ENCODE data around the gene FAM221B. TPM values are rescaled to one million over a fixed set of nuclear protein-coding genes. Genes with fewer than 3 reads are reported as not detected.

Gene FAM221B
- polyA plus RNA-seq, 1 donor = 0.35 TPM

DNA sequence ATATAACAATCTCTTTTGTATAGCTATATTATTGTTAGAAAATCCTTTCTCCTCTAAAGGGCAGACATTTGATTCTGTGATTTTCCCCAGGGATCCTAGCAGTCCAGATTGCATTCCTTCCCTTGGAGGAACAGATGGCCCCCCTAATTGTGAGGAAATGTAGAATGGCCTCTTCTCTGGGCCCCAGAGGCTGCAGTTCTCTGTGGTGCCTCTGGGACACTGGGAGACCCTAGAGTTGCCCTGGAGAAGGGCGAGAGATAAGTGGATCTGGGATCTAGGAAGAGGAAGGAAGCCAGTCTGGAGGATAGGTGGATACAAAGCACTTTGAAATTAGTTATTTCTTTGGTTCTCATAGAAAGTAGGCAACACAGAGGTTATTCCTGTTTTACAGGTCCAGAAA lies 11.8 kb downstream of the FAM221B start:
- DNase-seq = no peak

DNA sequence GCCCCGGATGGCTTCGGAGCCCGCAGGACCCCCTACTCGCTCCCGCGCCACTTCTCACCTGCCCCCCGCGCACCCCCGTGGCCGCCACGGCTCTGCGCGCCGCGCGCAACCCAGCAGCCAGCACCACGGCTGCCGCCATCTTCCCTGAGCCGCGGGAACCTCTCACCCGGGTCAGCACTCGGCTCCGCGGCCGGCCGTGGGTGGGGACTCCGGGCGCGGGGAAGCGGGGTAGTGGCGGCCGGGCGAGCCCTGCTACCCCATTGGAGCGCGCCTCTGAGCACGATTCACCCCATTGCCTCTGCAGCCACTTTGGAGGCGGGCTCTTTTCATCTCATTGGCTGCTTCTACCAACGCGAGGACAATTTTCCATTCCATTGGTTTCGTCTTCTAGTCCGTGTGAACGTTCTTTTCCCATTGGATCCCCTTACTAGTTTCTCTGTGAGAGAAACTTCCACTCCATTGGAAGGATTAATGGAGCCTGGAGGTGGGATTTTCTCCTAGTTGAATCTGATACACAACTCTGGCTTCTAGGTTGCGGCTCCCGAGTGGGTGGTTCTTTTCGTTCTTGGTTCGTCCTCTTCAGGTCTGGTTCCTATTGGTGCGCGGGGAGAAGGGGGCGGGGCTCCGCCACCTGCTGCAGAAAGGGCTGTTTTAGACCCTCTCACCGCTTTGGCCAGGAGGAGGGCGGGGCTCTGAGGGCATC lies 13.5 kb downstream of the FAM221B start, which contains the start of gene HINT2:
TSS of gene HINT2 (minus strand) at position 202 of the 703 bp plus-strand sequence. CDS start at position 139, 63 bp downstream.
- DNase-seq = peak; percentile 97

DNA sequence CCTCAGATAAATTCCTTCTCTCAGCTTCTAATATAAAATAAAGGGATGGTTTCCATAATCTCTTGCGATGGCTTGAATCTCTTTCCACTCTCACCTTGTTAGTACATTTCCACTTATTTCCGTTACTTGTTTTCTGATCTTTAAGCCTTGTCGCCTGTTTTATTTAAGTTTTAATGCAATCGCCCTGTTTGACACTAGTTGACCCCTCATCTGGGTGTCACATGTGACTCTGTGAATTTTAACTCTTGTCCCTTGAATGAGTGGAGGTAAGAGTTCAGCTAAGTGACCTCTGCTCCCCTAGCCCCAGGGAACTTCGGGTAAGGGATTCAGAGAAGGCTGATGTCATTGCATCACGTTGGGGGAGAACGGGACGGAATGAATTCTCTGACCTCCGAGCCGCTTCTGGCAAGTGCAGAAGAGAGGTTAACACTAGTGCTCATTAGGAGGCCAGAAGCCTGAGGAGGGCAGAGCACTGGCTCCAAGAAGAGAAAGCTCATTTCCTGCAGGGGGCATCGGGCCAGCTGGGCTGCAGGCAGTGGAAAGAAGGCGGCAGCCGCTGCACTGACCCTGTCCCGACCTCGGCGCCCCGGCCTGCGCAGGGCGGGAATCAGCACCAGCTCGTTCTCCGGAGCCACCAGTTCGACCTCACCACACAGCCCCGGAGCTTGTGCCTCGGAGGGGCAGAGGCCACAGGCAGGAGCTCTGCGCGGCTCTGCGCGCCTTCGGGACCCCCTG lies 14.3 kb downstream of the FAM221B start:
- peak; percentile 66 for DNase-seq

DNA sequence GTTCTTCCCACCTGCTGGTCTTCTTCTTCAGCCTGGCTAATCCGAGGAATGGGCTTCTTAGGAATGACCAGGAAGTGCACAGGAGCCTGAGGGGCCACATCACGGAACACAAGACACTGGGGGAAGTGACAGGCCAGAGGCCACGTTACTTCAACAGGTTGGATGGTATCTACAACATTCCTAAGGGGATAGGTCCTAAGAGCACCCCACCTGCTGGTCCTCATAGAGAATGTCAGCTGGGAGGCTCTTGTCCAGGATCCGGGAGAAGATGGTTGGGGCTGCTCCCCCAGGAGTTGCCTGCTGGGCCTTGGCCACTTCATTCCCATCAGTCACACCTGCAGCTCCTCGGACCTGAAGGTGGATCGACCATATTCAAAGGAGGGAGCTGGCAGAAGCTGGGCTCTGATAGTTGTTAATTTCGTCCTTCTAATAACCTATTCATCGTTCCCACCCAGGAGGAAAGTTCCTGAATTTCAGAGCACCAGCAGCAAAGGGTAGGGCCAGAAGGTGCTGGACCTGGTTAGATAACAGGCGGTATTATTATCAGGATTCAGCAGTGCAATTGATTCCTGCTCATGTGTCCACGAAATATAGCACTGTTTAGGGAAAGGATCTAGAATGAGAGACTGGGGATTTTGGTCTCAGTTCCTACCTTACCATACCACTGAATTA lies 15.0 kb downstream of the FAM221B start:
- DNase-seq = no peak

DNA sequence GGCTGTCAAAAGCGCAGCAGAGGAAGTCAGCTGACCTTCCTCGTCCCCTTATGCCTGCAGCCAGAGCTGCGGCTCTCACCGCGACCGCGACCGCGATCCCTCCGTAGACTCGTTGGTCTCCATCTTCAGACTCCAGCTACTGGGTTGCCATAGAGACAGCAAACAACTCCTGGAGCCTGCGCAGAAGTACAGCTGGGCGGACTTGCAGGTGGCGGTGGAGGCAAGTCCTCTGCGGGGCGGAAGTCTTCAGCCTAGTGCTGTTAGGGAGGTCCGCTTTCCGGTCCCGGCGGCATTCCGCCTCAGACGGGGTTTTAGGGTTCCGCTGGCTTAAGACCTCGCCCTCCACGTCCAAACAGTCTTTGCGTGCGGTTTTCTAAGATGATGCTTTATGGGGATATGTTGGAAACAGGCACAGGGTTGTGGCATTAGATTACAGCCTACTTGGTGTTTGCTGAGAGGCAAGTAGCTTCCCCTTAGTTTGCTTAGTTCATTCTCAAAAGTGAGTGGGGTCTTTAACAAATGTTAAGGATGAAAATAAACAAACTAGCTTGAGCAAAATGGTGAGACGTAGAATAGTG lies 16.4 kb downstream of the FAM221B start, which contains the start of gene SPAG8:
TSS of gene SPAG8 (minus strand) at position 238 of the 578 bp plus-strand sequence. CDS start at position 123, 115 bp downstream.
- DNase-seq = peak; percentile 93

DNA sequence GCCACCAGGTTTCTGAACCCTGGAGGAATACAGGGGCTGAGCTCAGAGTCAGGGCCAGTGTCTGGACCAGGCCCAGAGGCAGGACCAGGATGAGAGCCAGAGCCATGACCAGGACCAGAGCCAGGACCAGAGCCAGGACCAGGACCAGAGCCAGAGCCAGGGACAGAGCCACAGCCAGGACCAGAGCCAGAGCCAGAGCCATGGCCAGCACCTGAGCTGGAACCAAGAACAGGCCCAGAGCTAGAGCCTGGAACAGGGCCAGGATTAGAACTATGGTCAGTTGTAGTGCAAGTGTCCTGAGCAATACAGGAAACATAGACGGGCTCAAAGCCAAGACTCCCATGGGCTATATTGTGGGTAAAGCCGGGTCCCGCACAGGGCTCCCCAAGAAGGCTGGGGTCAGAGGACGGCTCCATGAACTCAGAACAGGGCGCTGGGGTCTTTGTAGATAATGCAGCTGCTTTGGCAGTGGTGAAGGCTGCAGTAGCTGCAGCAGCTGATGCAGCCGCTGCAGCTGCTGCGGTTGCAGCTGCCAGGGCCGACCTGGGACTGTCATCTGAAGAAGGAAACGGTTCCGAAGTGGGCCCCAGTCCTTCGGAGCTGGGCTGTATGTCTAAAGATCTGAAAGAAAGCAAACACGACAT lies 17.0 kb downstream of the FAM221B start:
- peak; percentile 35 for DNase-seq

DNA sequence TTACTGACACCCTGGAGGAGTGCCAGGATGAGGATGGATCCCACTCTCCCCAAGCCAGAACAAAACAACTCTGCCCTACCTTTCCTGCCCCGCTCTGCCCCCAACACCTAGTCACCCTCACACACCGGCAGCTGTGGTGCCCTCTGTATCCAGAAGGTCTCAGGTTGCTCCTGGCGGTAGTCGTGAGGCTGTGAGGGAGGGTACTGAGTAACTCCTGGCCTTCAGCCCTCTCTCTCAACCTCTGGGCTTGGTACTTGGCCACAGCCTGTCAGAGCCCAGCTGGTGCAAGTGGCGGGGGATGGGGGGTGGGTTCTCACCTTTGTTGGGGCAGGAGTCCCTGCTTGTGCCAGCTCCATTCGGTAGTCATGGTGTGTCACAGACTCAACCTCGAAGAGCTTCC lies 18.4 kb downstream of the FAM221B start:
- no peak for DNase-seq

DNA sequence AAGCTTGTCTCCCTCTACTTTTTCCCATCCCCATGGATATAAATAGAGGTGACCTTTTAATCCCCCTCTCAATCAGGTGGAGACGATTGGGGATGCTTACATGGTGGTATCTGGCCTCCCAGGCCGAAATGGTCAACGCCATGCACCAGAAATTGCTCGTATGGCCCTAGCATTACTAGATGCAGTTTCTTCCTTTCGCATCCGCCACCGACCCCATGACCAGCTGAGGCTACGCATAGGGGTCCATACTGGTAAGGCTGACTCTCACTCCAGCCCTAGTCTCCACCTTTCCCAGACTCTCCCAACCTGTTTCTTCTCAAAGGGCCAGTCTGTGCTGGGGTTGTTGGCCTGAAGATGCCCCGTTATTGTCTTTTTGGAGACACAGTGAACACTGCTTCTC lies 20.1 kb downstream of the FAM221B start:
- DNase-seq = no peak

DNA sequence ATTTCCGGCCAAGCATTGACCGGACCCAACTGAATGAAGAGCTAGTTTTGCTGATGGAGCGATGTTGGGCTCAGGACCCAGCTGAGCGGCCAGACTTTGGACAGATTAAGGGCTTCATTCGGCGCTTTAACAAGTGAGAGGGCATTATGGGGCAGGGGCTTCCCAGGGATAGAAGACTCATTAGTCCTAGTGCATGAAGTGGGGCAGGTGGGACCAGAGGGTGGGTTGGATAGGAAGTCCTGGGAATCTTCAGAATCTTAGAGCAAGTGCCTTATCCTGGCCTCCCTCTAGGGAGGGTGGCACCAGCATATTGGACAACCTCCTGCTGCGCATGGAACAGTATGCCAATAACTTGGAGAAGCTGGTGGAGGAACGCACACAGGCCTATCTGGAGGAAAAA lies 22.4 kb downstream of the FAM221B start:
- DNase-seq = no peak

DNA sequence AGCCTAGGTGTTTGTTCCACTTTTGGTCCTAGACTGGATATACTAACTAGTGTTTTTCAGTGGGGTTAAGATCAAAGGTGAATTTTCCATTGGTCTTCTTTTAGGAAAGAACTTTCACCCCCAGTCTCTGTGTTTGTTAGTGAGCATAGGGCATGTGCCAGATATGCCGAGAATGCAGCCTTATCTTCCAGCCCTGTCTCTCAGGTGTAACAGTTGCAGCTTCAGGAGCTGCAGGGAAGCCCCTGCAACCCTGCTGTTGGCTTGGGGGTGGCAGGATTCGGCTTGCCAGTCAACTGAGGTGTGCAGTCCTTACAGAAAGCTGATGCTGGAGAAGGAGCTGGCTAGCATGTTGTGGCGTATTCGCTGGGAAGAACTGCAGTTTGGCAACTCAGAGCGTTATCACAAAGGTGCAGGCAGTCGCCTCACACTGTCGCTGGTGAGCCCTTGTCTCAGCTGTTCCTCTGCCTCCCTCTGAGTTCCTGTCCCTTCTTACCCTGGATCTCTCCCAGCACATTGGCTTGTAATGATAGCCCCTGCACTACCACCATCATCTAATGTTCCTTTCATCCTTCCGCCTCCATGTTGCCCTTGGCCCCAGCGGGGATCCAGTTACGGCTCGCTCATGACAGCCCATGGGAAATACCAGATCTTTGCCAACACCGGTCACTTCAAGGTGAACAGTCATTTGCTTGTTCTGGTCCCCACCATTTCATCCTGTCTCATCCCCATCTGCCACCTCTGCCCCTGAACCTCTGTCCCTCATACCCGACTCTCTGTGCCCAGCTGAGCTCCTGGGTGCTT lies 27.0 kb downstream of the FAM221B start:
- no peak for DNase-seq

DNA sequence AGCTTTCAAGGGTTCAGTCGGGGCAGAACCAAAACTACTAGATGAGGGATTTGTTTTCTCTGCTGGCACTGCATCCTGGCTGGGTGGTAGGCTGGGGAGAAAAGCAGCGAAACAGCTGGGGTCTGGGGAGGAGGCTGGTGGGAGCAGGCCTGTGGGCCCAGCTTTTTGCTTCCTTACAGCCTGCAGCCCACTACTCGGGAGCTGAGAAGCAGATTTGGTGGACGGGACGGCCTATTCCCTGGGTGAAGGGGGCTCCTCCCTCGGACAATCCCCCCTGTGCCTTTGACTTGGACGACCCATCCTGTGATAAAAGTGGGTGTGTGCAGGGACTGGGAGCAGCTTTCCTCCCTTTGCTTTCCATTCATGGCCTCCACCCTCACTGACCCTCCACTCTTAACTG lies 28.0 kb downstream of the FAM221B start:
- DNase-seq = no peak

DNA sequence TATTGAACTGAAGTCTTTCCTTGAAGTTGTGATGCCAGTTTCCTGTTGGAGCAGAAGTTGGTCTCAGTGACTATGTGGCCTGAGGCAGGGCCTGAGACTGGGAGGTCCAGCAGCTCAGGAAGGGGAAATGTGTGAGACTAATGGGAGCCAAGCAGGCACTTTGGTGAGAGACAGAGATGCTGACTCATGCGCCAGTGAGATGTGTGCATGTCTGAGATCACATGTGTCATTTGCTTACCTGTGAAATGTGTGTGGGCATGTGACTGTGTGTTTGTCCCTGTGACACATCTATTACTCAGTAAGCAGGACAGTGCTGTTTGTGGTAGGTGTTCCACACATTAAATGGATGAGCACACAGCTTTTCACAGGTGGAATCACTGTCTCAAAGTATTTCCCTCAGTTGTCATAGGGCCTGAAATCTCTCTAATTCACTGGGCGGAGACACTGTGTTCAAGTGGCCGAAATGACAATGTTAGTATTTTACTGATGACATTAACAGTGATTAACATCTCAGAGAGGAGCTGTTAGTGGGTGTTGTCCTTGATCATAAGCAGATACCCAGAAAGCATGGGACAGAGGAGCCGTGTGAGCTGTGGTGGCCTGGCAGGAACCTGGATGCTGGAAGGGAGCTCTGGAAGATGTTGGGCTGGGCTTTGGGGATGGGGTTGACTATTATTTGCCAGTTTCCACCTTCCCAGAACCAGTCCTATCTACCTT lies 29.7 kb downstream of the FAM221B start:
- DNase-seq = no peak

DNA sequence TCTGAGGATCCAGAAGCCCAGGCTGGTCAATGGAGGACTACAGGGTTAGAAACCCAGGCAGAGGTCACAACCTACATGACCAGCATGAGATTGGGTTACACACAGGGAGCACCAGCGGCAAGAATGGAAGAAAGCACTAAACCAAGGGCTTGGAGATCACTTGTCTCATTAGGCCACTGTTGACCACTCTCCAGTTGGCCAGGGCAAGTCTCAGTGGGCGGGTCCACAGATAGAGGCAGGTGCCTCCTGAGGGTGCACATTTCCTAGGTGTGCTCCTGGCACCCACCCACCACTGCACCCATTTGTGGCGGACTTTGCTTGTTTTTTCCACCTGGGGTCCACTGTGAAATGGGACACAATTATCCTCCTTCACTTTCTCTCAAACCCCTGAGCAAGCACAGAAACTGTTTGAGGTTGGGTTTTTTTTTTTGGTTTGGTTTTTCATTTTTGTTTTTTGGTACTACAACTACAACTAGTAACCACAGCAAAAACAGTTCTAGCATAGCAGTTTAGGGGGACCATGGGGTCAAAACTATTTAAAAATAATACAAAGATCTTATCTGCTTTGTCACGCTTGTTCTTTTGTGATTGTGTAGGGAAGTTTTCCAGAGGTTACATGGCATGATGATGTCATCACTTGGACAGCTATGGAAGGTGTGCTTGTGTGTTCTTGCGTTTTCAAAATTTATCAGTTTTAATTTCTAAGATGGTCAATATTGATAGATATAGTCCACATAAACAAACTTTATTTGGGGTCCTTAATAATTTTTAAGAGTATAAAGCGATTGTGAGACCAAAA lies 31.0 kb downstream of the FAM221B start:
- no peak for DNase-seq

DNA sequence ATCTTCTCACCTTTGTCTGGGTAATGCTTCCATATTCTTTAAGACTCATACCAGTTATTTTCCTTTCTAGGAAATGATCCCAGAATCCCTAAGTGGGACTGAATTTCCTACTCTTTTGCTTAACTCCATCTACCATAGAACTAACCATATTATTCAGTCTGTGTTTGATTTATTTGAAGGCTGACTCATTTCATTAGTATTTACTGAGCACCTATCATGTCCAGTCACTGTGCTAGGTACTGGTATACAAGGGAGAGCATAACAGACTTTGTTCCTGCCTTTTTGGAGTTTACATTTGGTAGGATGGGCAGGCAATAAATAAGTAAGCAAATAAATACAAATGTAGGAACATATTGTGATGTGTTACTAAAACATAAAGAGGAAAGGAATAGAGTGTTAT lies 32.8 kb downstream of the FAM221B start:
- DNase-seq = no peak

DNA sequence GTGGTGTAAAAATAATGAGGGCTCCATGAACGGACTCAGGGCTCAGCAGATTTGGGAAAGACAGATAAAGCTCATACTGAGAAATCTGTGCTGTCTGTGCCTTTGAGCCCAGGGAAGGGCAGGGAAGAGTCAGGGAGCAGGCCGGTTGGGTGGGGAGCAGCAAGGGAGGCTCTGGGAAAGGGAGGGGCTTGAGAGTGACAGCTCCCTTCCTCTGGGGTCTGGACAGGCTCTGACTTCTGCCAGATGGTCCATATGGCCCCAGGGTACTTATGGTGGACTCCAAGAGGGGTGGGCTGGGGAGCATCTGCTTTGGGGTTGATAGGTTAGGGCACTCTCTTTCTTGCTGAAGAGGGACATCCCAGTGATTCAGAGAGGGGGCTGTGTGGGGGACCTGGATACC lies 35.1 kb downstream of the FAM221B start:
- DNase-seq = no peak

DNA sequence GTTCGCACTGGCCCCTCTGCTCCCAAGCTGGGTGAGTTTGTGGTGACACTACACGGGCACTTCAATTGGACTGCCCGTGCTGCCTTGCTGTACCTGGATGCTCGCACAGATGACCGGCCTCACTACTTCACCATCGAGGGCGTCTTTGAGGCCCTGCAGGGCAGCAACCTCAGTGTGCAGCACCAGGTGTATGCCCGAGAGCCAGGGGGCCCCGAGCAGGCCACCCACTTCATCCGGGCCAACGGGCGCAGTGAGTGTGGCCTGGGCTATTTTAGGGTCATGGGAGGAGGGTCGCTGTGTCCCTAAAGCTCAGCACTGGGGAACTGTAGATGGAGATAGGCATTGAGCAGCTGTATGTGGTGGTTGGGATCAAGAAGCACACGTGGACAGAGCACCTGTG lies 35.7 kb downstream of the FAM221B start:
- DNase-seq = no peak

DNA sequence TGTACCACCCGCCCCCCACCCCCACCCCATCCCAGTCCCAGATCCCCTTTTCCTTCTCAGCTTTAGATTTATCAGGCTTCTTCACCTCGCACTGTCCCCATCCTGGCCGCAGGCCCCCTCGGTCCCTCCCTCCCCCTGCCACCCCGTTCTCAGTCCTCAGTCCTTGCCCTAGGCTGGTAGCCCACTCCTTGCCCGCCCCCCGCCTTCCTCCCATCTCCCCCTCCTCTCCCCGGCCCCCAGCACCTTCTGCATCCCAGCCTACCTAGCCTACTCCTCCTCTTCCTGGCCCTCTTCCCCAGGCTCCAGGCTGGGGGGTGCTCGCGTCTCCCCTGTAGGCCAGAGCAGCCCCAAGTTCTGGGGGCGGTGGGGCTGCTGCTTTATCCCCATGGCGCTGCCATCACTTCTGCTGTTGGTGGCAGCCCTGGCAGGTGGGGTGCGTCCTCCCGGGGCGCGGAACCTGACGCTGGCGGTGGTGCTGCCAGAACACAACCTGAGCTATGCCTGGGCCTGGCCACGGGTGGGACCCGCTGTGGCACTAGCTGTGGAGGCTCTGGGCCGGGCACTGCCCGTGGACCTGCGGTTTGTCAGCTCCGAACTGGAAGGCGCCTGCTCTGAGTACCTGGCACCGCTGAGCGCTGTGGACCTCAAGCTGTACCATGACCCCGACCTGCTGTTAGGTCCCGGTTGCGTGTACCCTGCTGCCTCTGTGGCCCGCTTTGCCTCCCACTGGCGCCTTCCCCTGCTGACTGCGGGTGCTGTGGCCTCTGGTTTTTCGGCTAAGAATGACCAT lies 36.3 kb downstream of the FAM221B start:
- no peak for DNase-seq

DNA sequence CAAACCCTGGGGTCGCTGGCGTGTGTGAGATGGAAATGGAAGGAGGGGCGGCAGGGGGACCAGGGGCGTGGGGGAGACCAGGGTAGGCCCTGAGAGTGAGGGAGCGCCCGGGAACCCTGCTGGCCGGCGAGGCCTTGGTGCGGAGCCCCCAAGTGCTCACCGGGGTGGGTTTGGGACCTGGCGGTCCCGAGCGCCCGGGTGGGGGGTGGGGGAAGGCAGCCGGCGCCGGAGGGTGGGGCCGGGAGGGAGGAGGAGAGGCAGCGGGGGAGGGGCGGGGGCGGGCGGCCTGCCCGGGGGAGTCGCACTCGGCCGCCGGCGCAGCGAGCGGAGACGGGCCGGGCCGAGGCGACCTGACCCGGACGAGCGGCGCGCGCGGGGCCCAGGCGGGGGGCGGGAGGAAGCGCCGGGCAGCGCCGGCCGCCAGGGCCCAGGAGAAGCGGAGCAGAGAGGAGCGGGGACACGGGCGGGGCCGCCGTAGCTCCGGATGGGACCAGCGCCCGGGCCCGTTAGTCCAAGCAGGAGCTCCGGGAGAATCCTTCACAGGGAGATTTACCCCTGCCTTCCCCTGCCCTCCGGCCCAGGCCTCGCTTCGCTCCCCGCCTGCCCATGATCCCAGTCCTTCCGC lies 37.1 kb downstream of the FAM221B start, which contains the start of gene NPR2:
TSS of gene NPR2 (plus strand) at position 295 of the 625 bp plus-strand sequence. CDS start 818 bp downstream, outside the sequence.
- peak; percentile 49 for DNase-seq
